Activated T-cell treated with anti-CD3 and anti-CD28 coated beads, Interleukin-2, amount 50 U/mL, for 1 hour (primary cell): ENCODE measurements around the gene GLT8D1.
"Not testable (repeated sequence)": the region's sequence is repeated elsewhere in the genome, so short reads cannot be mapped to it uniquely, and the experiment has no call there.

Experiments used
- DNase-seq: peaks from one replicate; pipeline ENCODE4 v3.0.0-alpha.2; 2020

The GLT8D1 gene

DNA sequence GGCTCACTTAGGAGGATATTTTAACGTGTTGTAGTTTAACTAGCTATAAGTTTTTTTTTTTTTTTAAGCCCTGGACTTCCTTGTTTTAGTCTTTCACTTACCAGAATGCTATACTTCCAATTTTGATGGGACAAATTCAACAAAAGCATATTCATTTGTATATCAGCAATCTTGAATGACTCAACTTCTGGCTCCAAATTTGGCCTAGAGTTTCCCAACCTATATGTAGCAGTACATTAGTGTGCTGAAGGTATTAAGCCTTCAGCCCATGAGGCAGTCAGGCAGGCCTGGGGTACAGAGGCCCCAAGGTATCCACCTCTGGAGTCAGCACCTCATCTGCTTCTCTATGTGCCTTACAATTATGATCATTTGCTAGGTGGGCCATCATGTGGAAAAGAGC lies 25.8 kb downstream of the GLT8D1 start:
- no peak for DNase-seq

DNA sequence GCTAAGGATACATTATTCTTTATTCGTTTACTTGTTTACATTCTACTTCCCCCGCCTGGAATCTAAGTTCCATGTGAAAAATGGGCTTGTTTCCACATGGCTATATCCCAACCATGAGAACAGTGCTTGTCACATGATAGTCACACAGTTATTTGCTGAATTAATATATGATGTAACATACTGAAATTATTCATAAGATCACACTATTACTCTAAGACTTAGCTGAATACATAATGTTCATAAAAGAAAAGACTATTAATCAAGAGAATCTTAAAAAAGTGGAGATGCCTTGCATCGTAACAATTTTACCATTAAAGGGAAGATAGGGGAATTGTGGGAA lies 26.4 kb downstream of the GLT8D1 start:
- DNase-seq = no peak

DNA sequence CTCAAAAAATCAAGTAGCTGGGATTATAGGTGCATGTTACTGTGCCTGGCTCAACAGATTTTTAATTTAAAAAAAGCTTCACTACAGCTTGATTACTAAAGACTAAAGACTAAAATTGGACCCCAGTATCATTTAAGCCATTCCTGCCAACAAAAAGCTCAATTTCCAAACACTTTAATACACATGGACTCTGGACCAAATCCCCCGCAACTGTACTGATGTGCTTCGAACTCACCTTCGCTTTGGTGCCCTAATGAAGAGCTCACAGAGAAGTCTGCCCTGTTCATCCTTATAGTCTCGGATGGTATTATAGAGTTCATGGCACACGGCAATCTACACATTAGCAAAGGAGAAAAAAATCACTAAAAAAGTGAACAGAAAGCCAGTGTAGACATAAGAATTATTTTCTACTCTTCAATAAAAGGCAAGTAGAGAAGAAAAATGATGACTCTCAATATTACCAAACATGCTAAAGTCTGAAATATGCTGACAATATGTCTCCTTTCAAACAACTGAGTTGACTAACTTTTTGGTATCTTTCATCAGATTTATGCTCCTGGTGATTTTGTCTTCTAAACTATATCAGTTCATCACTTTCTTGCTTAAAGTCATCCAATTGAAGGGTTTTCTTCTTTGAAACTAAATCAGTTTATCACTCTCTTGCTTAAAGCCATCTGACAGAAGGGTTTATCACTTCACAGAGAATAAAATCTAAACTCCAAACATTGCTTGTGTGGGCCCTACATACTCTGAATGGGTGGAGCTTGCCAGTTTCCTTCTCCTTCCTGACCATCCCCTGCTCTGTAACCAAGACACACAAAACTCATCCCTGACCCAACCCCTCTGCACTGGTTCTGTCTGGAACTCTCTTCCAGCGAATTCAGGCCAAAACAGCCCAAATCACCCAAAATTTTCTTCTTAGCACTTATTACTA lies 27.1 kb downstream of the GLT8D1 start:
- DNase-seq = no peak

- DNase-seq = not testable (repeated sequence)
These were observed 29.4 kb downstream of the GLT8D1 start for GRCh38 chr3:52676201-52676600.

GRCh38 chr3:52671676-52672075 lies 33.9 kb downstream of the GLT8D1 start:
- no peak for DNase-seq

DNA sequence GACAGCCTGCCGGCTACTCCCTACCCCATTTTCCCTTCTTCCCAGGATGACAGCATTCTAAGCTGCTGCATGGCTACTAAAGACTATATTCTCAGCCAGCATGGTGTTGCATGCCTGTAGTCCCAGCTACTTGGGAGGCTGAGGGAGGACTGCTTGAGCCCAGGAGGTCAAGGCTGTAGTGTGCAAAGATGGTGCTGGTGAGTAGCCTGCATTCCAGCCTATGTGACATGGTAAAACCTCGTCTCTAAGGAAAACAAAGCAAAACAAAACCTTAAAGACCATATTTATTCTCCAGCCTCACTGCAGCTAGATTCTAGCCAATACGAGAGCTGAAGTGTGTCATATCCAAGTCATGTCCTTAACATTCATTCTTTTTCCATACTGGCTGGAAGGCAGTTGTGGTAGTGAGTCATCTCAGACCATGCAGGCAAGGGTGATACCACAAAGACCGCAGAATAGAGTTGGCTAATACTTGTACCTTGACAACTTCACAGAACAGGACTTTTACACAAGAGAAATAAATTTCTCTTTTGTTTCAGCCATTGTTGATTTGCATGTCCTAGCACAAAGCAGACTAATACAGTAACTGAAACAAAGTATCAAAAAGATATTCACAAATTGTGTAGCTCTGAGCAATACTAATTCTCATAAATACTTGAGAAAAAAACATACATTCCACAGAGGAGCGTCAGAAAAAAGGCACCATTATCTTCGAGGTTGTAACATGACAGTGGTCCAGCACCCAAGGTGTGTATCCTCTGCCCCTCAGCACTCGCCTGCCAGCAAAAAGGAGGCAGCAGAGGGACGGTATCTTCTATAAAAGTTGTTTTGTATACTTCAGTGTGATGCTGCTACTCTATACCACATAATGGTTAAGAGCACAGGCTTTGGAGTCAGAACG lies 34.7 kb downstream of the GLT8D1 start:
- no peak for DNase-seq

DNA sequence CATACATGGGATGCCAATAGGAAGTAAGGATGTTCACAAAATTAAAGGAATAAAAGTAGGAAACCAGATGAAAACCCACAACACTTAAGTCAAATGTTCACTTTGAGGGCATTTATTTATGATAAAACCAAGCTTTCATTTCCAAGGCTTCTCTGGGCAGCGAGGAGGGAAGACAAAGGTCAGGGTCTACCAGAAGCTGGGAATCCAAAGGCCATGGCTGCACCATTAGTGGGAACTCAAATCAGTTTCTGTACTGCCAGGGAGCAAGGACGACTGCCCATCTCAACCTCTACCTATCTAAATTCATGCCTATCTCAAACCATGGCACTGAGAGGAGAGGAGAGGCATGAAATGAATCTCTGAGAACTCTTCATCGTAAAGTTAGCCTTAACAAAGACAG lies 42.5 kb downstream of the GLT8D1 start:
- no peak for DNase-seq

- no peak for DNase-seq
These were observed 45.5 kb downstream of the GLT8D1 start for GRCh38 chr3:52660046-52660445.

DNA sequence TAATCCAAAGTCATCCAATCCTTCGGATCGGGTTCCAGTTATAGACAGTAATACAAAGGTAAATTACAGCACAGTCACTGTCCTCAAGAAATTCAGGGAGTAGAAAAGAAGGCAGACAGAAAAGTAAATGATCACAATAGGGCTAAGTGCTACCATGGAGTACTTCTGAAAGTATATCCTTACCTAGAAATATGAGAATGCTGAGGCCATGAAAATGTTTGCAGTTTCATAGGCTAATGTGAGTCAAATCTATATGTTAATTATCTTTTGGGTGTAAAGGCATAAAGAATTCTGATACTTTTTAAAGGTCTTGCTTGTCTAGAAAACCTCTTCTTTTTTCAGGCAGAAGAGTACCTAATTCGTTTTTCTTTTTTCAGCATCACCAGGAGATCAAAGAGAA lies 49.7 kb downstream of the GLT8D1 start:
- no peak for DNase-seq

- DNase-seq = no peak
These were observed 54.0 kb downstream of the GLT8D1 start for GRCh38 chr3:52651592-52651991.

GRCh38 chr3:52650439-52650838 lies 55.2 kb downstream of the GLT8D1 start:
- DNase-seq = no peak

- DNase-seq = no peak
These were observed 56.0 kb downstream of the GLT8D1 start for GRCh38 chr3:52649461-52650210.

DNA sequence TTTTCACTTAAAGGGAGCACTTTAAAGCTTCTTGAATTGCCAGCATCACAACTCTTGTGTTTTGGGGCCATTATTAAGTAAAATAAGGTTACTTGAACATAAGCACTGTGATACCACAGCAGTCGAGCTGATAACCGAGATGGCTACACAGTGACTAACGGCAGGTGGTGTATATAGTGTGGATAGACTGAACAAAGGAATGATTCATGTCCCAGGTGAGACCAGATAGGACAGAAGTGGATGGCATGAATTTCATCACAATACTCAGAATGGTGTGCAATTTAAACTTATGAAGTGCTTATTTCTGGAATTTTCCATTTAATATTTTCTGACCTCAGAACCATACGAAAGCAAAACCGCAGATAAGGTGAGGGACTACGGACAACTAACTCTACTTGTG lies 60.0 kb downstream of the GLT8D1 start:
- no peak for DNase-seq
